ENCODE measurements around the gene CDK14.

CDK14 gene

DNA sequence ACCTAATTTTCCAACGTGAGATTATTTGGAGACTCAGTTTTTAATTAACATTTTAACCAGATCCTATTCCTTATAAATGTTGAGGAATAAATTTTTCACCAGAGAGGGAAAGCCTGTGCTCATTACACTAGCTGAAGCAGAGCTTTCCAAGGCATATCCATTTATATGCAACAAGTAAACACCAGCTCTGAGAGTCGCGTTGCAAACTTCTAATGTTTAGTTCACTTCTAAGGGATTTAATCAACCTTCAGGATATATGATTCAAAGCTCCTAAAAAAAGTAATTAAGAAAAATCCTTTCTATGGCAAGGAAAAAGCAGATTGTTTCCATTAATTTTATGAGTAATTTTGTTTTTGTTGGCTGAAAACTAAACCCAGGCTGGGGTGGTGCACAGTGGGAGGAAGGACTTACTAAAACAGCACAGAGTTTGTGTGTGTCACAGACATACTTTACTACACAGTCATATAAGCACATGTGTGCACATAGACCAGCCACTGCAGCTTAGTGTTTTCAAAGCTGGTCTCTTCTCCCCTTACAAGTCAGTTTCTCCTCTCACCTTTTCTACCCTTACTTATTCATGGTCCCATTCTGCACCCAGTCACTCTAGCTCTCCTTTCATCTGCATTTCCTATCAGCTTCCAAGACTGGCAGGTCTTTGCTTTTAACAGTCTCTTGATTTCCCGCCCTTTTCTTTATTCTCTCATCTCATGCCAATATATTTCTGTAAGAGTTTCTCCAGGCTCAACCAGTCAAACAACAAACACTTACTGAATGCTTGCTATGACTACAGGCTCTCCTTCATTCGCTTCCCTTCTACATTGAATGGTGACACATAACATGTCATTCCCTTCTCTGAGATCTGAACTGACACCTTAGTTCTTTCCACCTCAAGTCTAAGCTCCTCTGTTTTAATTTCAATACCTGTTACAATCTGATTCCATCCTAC, 587.0 kb downstream of the CDK14 start:
- no peak for DNase-seq

DNA sequence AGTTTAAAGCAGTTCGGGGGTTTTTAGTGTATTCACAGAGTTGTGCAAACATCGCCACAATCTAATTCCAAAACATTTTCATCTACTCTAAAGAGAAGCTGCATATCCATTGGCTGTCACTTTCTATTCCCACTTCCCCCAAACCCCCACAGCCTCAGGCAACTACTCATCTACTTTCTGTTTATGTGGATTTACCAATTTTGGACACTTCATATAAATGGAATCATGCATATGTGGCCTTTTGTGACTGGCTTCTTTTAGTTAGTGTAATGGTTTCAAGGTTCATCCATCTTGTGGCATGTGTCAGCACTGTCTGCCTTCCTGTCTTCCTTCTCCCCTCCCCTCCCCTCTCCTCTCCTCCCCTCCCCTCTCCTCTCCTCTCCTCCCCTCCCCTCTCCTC, 589.6 kb downstream of the CDK14 start:
- no peak for DNase-seq

DNA sequence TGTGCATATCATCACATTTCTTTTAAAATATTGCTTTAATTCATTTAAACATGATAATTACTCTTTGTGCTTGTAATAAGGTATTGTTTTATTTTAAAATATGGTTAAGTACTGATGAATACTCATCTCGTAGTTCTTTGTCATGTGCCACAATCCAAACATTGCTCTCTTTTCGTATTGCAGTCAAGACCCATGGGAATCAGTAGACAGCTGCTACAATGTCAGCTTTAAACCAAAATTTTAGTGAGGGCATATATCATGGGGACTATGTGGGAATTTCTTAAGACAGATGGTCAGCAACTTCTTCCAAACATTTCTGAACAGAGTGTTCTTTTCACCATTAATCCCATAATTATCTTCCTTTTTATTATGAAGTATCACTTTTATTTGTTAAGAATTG, 590.9 kb downstream of the CDK14 start:
- DNase-seq, result no peak

DNA sequence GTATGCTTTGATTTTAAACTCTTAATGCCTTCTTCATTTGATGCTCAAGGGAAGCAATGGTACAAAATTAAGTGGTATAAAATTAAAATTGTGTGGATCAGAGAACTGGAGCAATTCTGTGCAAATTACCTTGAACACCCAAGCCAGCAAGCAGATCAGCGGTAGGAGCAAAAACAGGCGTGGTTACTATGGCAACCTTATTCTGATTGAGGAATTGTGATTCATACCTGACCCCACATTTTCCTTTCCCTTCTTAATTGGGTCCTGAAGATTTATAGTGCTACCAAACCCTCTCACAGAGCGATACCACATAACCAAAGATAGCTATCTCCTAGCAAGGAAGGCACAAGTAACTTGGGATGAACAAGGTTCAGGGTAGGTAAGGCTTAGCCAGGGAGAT, 595.6 kb downstream of the CDK14 start:
- DNase-seq, result no peak

DNA sequence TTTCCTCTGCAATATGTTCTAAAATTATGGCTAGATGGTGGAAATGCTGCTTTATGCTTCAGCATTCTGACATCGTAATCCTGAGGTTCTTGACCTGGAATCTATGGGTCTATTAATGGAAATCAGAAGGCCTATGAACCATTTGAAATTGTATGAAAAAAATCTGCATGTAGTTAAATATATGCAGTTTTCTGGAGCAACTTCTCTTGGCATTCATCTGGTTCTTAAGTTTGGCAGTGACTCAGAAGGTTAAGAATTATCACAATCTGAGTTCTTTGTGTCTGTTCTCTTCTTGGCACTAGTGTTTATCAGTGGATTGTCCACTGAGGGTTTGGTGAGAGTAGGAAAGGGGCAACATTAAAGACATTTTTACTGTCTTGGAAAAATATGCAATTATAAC, 597.0 kb downstream of the CDK14 start:
- no peak for DNase-seq

DNA sequence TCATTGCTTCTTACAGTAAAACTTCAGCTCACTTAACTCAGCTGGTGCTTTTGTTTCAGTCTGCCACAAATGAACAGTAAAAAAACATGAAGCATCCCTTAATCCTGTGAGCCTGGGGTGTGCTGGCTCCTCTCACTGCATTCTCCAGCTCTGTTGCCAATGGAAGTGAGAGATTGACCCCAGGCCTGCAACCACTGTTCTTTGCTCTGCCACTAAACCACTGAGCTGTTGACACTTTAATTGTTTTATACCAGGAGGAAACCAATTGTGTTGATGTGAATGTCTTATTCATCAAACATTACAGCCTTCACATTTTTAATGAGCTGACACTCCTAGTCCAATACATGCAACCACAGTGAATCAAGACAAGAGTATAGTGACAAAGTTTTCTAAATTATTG, 598.7 kb downstream of the CDK14 start:
- DNase-seq, result no peak

DNA sequence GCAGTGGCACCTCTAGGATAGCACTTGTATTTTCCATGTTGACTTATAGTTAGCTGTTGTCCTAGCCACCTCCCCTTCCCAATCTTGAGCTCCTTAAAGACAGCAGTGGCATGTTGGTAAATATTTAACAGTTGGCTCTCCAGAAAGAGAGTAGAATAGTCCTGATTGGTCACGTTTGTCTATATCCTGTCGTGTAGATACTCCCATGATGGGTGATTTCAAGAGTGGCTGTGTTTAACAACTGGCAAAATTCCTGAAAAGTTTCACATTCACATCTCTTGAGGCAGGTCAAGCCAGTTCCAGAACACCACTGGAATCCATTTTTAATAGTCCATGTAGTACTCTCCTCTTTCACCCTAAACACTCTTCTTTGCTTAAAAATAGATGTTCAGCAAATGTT, 599.9 kb downstream of the CDK14 start:
- no peak for DNase-seq

DNA sequence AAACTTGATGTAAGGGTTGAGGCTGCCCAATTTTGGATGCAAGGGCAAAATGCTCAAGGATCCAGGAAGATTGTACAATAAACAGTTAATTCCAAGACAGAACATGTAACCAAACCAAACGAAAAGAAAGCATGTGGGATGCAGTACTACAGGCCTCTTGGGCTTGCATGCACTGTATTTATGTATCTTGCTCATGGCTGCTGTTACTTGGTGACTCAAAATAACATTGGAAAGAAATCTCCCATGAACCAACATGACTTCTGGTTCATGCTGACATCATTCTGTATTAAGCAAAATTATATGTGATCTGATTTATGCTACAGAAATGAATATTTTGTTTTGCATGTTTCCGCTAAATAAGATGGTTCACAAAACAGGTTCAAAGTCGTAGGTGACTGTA, 602.2 kb downstream of the CDK14 start:
- DNase-seq, result no peak

DNA sequence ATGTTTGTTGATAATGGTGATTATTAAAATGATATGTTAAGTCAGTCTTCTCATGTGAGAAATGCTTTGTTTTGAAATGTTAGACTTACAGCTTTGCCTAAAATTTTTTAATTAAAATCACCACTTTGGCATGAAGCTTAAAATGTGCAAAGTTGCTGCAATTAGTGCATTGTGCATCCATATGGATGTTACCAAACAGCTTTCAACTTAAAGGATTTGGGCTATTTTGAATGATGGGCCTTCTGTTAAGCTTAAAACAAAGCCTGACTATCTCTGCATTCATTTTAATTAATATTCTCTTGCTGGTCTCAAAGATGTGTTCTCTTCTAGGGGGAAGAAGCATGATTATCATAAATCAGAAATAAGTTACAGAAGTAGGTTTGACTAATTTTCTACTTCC, 603.5 kb downstream of the CDK14 start:
- no peak for DNase-seq

DNA sequence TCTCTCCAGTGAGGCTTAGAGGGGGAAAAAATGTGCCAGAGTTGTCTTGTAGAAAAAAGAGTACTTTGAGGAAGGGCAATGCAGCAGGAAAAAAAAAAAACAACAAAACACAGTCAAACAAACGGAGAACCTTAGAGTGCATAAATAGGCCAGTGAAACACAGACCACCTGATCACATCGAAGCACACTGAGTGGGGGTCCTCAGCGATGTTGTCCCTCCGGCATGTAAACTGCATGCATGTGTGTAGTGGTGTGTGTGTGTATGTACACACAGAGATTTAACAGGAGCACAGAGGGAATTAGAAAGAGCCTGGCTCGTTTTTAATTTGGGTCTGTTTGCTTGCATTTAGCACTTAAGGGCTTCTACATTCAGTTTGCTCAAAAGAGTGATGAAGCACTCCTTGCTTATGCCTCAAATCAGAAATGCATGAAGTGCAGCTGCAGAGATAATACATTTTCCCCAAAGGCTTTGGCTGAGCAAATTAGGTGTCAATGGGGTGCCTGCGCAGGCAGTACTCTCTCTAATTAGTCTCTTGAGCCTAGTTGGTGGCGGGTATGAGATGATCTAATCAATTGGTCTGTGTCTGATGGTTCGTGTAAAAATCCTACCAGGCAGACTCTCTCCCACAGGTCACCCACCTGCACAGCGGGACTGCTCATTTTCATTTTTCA, 605.5 kb downstream of the CDK14 start:
- no peak for DNase-seq

DNA sequence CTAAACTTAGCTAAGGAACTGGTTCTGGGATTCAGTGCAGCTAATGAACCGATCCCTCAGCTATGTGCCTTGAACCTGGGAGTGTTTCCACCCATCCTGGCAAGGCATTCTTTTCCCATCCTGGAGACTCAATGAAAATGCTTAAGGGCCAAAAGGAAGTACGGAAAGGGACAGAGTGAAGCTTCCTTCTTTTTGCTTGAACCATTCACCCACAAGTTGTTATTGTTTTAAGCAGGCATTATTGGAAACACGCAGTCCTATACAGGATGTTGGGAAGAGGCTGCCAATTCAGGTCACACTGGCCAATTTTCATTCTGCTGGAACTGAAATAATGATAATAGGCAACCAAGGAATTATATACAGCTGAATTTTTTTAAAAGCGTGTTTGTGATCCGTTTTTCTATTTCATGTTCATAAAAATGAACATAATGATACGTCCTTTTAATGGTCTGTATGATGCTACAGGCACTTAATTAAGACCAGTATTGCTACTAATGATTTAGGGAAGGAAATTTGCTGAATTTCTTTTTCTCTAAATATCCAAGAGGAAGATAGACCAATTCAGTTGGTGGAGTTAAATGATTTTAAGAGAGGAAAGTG, 610.3 kb downstream of the CDK14 start:
- DNase-seq, result no peak

DNA sequence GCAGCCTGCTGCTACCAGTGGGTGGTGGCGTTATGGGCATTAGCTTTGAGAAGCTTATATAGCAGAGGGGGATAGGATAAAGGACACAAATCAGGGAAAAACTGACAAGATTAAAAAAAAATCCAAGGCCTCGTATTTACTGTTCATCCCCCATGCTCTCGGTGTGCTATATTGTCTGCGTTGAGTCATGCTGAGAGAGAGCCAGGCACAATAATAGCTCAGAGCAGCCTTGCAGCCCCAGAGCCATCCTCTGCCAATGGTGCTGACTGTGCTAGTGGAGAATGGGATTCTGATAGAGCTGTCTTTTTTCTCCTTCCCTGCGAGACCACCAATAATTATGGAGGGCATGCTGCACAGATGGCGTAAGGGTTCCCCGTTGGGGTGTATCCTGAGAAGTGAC, 616.5 kb downstream of the CDK14 start:
- no peak for DNase-seq

DNA sequence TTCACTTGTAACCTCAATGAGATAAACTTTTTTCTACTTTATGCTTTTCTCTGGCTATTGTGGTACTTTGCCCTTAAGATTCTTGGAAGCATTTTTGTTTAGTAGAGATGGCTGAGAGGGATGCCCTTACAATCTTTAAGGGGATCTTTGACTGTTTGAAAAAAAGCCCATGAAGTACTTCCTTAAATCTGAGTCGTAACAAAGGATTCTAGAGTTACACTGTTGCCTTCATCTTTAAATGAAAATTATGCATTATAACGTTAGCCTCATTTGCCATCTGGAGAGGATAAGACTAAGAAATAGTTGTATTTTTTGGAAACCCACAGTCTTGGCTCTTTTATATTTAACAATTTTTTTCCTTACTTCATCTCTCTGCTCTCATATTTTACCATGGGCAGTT, 630.3 kb downstream of the CDK14 start:
- no peak for DNase-seq

DNA sequence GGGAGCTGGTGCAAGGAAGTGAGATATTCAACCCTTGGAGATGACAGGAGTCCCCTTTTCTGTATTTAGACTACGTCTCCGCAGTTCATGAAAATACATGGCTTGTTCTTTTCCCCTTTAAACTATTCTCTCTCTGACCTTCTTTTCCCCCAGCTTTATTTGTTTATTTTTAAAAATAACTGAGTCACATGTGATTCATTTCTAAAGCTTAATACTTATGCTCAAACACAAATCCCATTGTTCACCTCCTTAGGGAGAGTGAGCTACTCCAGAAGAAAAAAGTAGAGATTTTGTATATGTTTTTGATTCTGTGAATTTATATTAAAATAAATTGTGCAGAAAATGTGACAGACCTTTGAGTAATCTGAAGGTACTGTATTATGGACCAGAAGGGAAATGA, 632.2 kb downstream of the CDK14 start:
- DNase-seq, result no peak

DNA sequence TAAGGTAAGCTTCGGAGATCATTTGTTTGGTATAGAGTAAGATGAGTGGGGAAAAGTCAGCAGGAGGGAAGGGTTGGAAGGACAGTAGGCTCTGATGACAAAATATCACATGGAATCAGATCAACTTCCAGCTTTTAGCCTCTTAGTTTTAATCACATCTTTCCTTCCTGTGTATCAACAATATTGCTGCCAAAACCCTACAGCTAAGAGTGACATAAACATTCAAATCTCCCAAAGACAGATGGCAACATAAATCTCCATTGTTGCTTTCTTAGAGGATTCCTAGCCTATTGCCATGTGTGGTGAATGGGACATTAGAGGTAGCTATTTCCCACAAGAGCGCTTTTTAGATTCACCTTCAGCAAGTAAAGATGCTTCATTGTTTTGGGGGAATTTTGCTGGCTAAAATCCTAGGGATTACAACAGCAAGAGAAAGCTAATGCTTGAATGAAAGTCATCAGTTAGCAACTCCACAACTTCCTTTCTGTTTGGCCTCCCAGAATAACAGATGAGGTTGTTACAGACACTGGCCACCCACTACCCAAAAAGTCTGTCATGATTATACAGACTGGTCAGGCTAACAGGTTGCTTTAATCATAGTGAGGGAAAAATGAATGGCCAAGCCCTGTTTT, 632.9 kb downstream of the CDK14 start:
- DNase-seq, result no peak

DNA sequence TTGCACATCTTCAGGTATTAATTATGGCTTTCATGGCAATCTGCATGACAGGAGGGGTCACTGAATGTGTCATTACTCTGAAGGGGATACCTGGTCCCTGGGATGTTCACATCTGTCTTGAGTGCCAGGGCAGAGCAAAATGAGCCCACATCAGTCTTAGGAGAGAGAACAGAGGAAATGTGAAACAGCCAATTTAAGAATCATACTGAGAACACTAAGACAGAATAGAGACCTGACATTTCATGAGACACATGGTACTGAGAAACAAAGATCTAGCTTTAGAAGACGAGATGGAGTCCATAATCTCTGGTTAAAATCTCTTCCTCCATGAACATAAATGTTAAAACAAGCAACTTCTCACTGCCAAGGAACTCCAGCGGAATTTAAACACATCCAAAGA, 634.0 kb downstream of the CDK14 start:
- DNase-seq, result no peak

DNA sequence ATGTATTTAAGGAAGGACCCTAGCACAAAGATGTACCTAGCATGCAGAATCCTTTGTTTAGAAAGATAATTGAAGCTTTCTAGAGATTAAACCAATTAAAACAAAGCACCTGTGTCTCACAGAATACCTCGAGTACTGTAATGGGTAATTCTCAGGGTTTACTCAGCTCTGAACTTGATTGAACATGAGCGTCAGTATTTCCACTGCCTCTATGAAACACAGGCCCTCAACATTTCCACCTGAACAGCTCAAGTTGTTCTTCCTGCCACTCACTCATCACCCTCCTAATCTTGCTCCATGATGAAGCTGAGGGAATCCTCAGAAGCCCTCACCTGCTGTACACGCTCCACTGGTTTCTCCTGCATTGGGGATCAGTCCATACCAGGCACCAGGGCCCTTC, 634.4 kb downstream of the CDK14 start:
- DNase-seq, result no peak

DNA sequence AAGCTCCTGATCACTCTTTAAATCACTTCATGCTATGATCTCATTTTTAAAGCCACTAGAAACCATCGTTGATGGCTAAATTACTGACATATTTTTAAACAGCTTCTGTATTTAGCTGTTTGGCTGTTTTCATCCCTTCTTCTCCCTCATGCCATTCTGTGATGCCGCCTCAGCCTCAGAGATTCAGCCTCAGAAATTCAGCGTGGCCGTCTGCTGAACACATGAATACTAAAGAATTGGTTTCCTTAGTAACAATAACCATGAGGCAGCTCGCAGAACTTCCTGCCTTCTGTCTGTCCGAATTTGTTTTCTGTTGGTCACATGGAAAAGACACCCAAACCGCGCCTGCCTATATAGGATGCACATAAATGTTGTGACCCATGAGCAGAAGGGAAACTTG, 637.1 kb downstream of the CDK14 start:
- no peak for DNase-seq

DNA sequence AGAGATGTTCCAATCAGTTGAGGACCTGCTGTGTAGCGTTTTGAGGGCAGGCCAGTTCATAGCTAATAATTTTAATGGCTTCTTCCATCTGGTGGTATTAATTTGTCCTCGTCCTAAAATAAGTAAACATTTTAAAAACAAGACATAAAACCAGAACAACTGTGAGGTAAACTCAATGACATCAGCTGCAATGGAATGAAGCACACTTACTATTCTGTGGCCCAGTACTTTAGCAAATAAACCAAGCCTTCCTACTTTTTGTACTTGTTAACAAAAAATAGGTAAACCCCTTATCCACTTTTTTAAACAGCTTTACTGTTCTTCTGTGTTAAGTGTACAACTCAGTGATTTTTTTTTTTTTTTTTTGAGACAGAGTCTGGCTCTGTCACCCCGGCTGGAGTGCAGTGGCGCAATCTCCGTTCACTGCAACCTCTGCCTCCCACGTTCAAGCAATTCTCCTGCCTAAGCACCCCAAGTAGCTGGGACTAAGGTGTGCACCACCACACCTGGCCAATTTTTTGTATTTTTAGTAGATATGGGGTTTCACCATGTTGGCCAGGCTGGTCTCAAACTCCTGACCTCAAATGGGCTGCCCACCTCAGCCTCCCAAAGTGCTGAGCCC, 639.2 kb downstream of the CDK14 start:
- no peak for DNase-seq

DNA sequence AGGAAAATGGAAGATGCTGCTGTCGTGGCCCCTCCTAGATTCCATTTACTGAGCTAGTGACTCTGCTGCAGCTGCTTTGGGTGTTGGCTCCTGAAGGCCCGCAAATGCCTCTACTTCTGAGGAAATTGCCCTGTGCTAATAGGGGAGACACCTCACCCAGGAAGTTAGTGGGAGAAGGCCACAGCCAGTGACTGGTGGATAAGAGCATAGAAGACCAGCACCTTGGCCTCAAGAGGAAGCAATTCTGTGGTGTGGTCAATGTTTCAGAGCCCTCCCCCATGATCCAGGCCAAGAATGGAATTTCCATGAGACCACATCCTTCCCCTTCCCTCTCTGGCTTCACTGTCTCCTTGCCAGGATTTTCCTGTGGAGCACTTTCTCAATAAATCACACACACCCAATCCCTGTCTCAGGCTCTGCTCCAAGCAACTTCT, 643.1 kb downstream of the CDK14 start:
- DNase-seq, result no peak

DNA sequence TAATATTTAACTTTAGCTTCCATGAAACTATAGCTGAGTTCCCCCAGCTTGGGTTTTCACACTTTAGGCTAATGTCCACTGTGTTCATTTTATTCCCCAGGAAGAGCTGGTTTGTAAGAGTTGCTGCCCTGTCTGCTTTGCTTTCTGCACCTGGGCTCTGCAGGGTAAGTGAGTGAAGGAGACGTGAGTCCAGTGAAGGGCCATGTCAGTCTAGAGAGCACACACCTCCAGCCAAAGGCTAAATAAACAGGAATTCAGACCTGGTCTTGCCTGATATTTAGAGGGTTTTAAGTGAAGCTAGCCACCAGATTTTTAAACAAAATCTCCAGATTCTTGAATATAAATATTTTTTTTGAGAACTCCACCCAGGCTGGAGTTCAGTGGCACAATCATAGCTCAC, 643.7 kb downstream of the CDK14 start:
- DNase-seq, result no peak

DNA sequence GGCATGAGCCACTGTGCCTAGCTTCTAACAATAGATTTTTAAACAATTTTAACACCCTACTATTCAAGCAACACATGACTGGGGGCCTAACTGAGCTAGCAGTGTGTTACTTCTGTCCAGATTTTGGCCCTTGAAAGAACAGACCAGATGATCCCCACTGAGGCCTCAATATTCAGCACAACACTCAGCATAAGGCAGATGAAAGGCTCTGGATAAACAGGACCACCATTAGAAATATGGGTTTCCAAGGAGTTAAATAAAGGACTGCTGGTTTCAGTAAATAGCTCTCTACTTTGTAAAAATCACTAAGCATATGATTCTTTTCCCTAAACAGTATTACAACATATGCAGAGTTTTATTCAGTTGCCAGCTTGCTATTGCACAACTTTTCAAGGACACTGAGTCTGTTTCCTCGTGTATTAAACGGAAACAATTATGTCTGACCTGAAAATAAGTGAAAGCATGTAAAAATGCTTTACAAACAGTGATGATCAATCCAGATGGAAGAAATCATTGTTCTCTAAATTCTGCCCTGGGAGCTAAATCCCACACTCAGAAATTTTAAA, 644.3 kb downstream of the CDK14 start:
- no peak for DNase-seq
